ENCODE data around the gene ABHD17C.

Gene ABHD17C

DNA sequence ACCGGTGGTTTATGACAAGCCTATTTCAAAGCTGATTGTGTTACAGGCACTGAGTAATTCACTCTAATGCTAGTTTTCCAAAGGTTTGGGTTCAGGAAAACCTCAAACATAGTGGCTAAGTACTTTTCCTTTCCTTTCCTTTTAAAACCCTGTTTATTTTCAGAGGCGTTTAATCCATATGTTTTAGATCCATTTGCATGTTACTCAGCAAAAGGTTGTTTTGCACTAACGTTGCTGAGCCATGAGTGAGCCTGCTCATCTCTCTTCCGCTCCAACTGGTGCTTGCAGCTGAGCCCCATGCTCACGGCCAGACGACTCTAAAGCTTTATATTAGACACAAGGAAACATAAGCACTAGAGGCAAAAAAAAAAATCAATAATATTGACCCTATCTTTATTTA lies 93.4 kb downstream of the ABHD17C start:
- no peak for DNase-seq (ENCODE audit: low spot score)

GRCh38 chr15:80789296-80789695 lies 94.2 kb downstream of the ABHD17C start:
- no peak for DNase-seq (ENCODE audit: low spot score)

DNA sequence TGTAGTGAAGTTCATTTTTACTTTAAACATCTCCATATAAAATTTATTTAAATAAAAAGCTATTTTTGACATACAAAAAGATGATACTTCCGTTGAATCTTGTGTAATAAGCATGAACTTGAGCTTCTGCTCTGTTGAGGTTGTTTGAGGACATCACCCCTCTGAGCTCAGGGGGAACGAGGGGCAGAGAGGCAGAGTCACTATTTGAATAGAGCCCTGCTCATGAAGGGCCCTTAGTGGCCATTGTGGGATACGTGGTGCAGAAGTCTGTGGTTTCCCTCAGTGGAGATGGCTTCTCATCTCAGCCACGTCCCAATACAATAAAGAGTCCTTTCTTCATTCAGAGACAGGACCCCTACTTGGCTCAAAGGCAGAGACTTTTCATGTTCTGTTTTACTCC lies 94.7 kb downstream of the ABHD17C start:
- DNase-seq (ENCODE audit: low spot score), result no peak

GRCh38 chr15:80790236-80790635 lies 95.1 kb downstream of the ABHD17C start:
- DNase-seq (ENCODE audit: low spot score), result no peak

- no peak for DNase-seq (ENCODE audit: low spot score)
Observed at GRCh38 chr15:80791004-80791403, 95.9 kb downstream of the ABHD17C start.

DNA sequence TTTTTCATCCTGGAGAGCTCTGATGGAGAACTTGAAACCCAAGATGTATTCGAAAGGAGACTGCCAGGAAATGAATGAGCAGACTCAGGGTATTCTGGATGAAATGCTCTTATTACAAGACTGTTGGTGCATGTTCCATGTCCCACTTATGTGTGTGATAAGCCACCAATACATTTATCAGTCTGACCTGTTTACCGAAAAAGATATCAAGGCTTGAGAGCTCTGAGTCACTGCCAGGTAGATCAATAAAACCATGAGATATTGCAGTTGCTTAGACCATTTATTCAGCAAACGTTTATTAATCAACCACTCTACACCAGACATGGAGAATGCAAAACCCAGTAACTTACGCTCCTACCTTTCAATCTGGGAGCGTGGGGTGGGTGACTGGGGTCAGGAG lies 101.3 kb downstream of the ABHD17C start:
- DNase-seq (ENCODE audit: low spot score), result no peak

DNA sequence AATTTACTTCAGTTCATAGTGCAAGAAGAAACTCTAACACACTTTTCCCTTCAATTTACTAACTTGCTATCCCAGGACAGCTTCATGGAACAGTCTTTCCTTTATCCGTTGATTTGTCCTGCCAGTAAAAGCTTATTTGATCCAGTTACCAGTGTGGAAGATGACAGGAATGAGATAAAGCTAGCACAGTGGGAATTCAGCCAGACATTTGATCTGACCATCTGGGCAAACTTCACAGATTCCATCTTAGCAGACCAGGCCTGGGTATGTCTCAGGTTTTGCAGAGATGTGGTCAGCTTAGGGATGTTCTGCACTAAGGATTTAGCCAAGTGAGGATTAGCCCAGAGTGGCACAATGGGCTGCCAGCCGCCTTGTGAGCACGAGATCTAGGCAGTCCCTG lies 103.8 kb downstream of the ABHD17C start:
- DNase-seq (ENCODE audit: low spot score), result no peak

- no peak for DNase-seq (ENCODE audit: low spot score)
Observed at GRCh38 chr15:80800067-80800466, 105.0 kb downstream of the ABHD17C start.

GRCh38 chr15:80801891-80802680 lies 107.0 kb downstream of the ABHD17C start:
- DNase-seq (ENCODE audit: low spot score), result no peak

GRCh38 chr15:80803580-80804525 lies 108.7 kb downstream of the ABHD17C start:
- DNase-seq (ENCODE audit: low spot score), result no peak

- DNase-seq (ENCODE audit: low spot score), result no peak
Observed at GRCh38 chr15:80804970-80805495, 109.9 kb downstream of the ABHD17C start.

All from CD4-positive, alpha-beta T cell treated with Interleukin-15 for 4 hours (primary cell).